22Rv1 (cell line): Measurements from ENCODE around the gene EXOG.

ENCODE experiments used
- ZFX ChIP-seq: fragments of 450-650 bp; IDR thresholded peaks from 2 replicates; pipeline ENCODE4 v1.6.1; 2017; ENCODE audit warnings: antibody characterized with exemption, borderline replicate concordance
- TF ChIP-seq, protein P1 (sequence below): fragments of 450-650 bp; IDR thresholded peaks from 2 replicates; pipeline ENCODE4 v1.5.1; 2017; ENCODE audit warnings: mild to moderate bottlenecking

DNA sequence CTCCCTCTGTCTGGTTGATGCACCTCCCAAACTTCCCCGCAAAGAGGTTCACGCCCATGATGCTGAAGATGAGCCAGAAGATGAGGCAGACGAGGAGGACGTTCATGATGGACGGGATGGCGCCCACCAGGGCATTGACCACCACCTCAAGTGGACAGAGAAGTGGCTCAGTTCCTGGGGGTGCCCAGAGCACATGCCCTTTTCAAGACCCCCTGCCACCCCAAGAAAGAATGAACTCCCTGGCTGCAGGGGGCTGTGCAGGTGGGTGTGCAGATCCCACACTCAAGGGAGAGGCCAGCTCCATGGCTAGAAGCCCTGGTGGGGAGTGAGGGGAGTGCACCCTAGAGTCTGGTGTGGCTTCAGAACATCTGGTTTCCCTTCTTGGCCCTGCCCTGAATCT lies 64.1 kb downstream of the EXOG start:
- TF ChIP-seq, protein P1, sequence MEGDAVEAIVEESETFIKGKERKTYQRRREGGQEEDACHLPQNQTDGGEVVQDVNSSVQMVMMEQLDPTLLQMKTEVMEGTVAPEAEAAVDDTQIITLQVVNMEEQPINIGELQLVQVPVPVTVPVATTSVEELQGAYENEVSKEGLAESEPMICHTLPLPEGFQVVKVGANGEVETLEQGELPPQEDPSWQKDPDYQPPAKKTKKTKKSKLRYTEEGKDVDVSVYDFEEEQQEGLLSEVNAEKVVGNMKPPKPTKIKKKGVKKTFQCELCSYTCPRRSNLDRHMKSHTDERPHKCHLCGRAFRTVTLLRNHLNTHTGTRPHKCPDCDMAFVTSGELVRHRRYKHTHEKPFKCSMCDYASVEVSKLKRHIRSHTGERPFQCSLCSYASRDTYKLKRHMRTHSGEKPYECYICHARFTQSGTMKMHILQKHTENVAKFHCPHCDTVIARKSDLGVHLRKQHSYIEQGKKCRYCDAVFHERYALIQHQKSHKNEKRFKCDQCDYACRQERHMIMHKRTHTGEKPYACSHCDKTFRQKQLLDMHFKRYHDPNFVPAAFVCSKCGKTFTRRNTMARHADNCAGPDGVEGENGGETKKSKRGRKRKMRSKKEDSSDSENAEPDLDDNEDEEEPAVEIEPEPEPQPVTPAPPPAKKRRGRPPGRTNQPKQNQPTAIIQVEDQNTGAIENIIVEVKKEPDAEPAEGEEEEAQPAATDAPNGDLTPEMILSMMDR = no peak
- no peak for TF ChIP-seq ZFX
